BLaER1 treated with 17β-estradiol and CSF1 and Interleukin-3, amounts not matched to agents 10 nM and 100 nM (cell line): Measurements from ENCODE around the gene NEMP2.
A peak's percentile ranks its signal among the peaks of the same experiment; 100 is the strongest.
"Not testable (repeated sequence)": the region's sequence is repeated elsewhere in the genome, so short reads cannot be mapped to it uniquely, and the experiment has no call there.

ENCODE experiments used
- H3K27ac ChIP-seq, 11 experiments: shearing (Covaris generic); formaldehyde crosslinking; 2 replicates each; pipeline ENCODE4 v1.8.1; 2022
- H3K27me3 ChIP-seq, 11 experiments: shearing (Covaris generic); formaldehyde crosslinking; 2 replicates each; pipeline ENCODE4 v1.8.1; 2022
- H3K36me3 ChIP-seq, 11 experiments: shearing (Covaris generic); formaldehyde crosslinking; 2 replicates each; pipeline ENCODE4 v1.8.1; 2022
- H3K4me1 ChIP-seq, 10 experiments: shearing (Covaris generic); formaldehyde crosslinking; 2 replicates each; pipeline ENCODE4 v1.8.1; 2022
- H3K4me2 ChIP-seq, 11 experiments: shearing (Covaris generic); formaldehyde crosslinking; 2 replicates each; pipeline ENCODE4 v1.8.1; 2022
- H3K4me3 ChIP-seq, 10 experiments: shearing (Covaris generic); formaldehyde crosslinking; 2 replicates each; pipeline ENCODE4 v1.8.1; 2022
- H3K9ac ChIP-seq, 11 experiments: shearing (Covaris generic); formaldehyde crosslinking; 2 replicates each; pipeline ENCODE4 v1.8.1; 2022
- H3K9me3 ChIP-seq, 11 experiments: shearing (Covaris generic); formaldehyde crosslinking; replicated peaks in 1 of 11; 2 replicates each; pipeline ENCODE4 v1.8.1; 2022
- H4K20me1 ChIP-seq, 11 experiments: shearing (Covaris generic); formaldehyde crosslinking; 2 replicates each; pipeline ENCODE4 v1.8.1; 2022
- Cebpa-rat ChIP-seq, 11 experiments: shearing (Covaris generic); IDR thresholded peaks; 2 replicates each; pipeline ENCODE4 v1.8.1; 2022

NEMP2 gene

GRCh38 chr2:190482451-190482850 is 52.1 kb downstream of the NEMP2 start:
- H3K9ac ChIP-seq: no peak overlapping the region
- no peak overlapping the region for H3K27ac ChIP-seq
- H3K9me3 ChIP-seq: no peaks in the 10 kb centered on the region
- H3K36me3 ChIP-seq: no peaks in the 10 kb centered on the region
- H3K4me1 ChIP-seq: no peaks in the 10 kb centered on the region
- no peak overlapping the region for H3K4me3 ChIP-seq
- H3K4me2 ChIP-seq: no peak overlapping the region
- no peak for TF ChIP-seq Cebpa-rat (IDR thresholded peaks at IDR 0.05)
- no peaks in the 10 kb centered on the region for H3K27me3 ChIP-seq
- no peaks in the 10 kb centered on the region for H4K20me1 ChIP-seq

- Histone ChIP-seq H3K4me2 (no peak overlapping the region), H4K20me1 (no peaks in the 10 kb centered on the region), H3K4me1 (no peaks in the 10 kb centered on the region), H3K9me3 (no peaks in the 10 kb centered on the region), H3K27me3 (no peaks in the 10 kb centered on the region), H3K27ac (no peak overlapping the region), H3K36me3 (no peaks in the 10 kb centered on the region), H3K9ac (no peak overlapping the region), H3K4me3 (no peak overlapping the region)
- no peak for TF ChIP-seq Cebpa-rat (IDR thresholded peaks at IDR 0.05)
Measured at GRCh38 chr2:190481339-190481738, 53.2 kb downstream of the NEMP2 start.

- Histone ChIP-seq H4K20me1 (no peaks in the 10 kb centered on the region), H3K27ac (no peak overlapping the region)
- TF ChIP-seq Cebpa-rat (IDR thresholded peaks at IDR 0.05): no peak
Measured at GRCh38 chr2:190478572-190479195, 55.8 kb downstream of the NEMP2 start.

GRCh38 chr2:190477661-190478454 is 56.7 kb downstream of the NEMP2 start:
- H3K27me3 ChIP-seq: no peaks in the 10 kb centered on the region
- H3K4me2 ChIP-seq: no peak overlapping the region
- no peaks in the 10 kb centered on the region for H3K9me3 ChIP-seq
- TF ChIP-seq Cebpa-rat (IDR thresholded peaks at IDR 0.05): no peak
- H3K27ac ChIP-seq: no peak overlapping the region
- no peaks in the 10 kb centered on the region for H4K20me1 ChIP-seq
- no peaks in the 10 kb centered on the region for H3K36me3 ChIP-seq
- H3K4me1 ChIP-seq: no peaks in the 10 kb centered on the region
- no peak overlapping the region for H3K4me3 ChIP-seq
- H3K9ac ChIP-seq: no peak overlapping the region

More at GRCh38 chr2:190478572-190479195, 55.8 kb downstream of the NEMP2 start:
- H3K36me3 ChIP-seq: no peaks in the 10 kb centered on the region
- H3K9me3 ChIP-seq: no peaks in the 10 kb centered on the region
- H3K9ac ChIP-seq: no peak overlapping the region
- no peaks in the 10 kb centered on the region for H3K27me3 ChIP-seq
- H3K4me3 ChIP-seq: no peak overlapping the region
- H3K4me2 ChIP-seq: no peak overlapping the region
- no peaks in the 10 kb centered on the region for H3K4me1 ChIP-seq

GRCh38 chr2:190470256-190470826 is 64.2 kb downstream of the NEMP2 start:
- Histone ChIP-seq H3K9ac (no peak overlapping the region), H3K4me2 (peak overlapping the region in 1 of 11 experiments; percentile 29; a peak in 3 of 22 replicates), H3K27me3 (no peaks in the 10 kb centered on the region), H3K36me3 (peaks cover 7 to 15% (median 9%) of the 10 kb centered on the region in 11 experiments; a peak in 14 of 22 replicates), H4K20me1 (no peaks in the 10 kb centered on the region), H3K4me3 (no peak overlapping the region), H3K9me3 (peaks cover 4 to 10% (median 9%) of the 10 kb centered on the region in 11 experiments; a peak in 14 of 22 replicates), H3K4me1 (peaks cover 17 to 30% (median 24%) of the 10 kb centered on the region in 10 experiments), H3K27ac (peak overlapping the region in 1 of 11 experiments; percentile 60; a peak in 1 of 22 replicates)
- no peak for TF ChIP-seq Cebpa-rat (IDR thresholded peaks at IDR 0.05)

- H3K27ac ChIP-seq: peak overlapping the region in 4 of 11 experiments; percentile 26 to 60 (median 44); a peak in 7 of 22 replicates
- H3K4me3 ChIP-seq: no peak overlapping the region
- peaks cover 19 to 34% (median 27%) of the 10 kb centered on the region in 10 experiments for H3K4me1 ChIP-seq
- peaks cover 4 to 10% (median 9%) of the 10 kb centered on the region in 11 experiments; a peak in 14 of 22 replicates for H3K9me3 ChIP-seq
- TF ChIP-seq Cebpa-rat (IDR thresholded peaks at IDR 0.05): no peak
- H3K36me3 ChIP-seq: peaks cover 7 to 15% (median 9%) of the 10 kb centered on the region in 11 experiments; a peak in 14 of 22 replicates
- H3K27me3 ChIP-seq: no peaks in the 10 kb centered on the region
- no peaks in the 10 kb centered on the region for H4K20me1 ChIP-seq
- H3K9ac ChIP-seq: no peak overlapping the region; a peak in 1 of 22 replicates
- H3K4me2 ChIP-seq: peak overlapping the region; percentile 29 to 74 (median 53); a peak in 20 of 22 replicates
Measured at GRCh38 chr2:190469771-190470170, 64.8 kb downstream of the NEMP2 start.

GRCh38 chr2:190468814-190469569 is 65.5 kb downstream of the NEMP2 start:
- no peak overlapping the region for H3K4me3 ChIP-seq
- H3K36me3 ChIP-seq: peaks cover 7 to 15% (median 9%) of the 10 kb centered on the region in 11 experiments; a peak in 14 of 22 replicates
- no peaks in the 10 kb centered on the region for H4K20me1 ChIP-seq
- no peak for TF ChIP-seq Cebpa-rat (IDR thresholded peaks at IDR 0.05)
- H3K9ac ChIP-seq: peak overlapping the region in 1 of 11 experiments; percentile 10; a peak in 1 of 22 replicates
- no peaks in the 10 kb centered on the region for H3K27me3 ChIP-seq
- H3K4me2 ChIP-seq: peak overlapping the region; percentile 29 to 74 (median 53); a peak in 21 of 22 replicates
- peaks cover 4 to 10% (median 9%) of the 10 kb centered on the region in 11 experiments; a peak in 14 of 22 replicates for H3K9me3 ChIP-seq
- peak overlapping the region in 6 of 11 experiments; percentile 4 to 60 (median 34); a peak in 9 of 22 replicates for H3K27ac ChIP-seq
- peaks cover 19 to 34% (median 27%) of the 10 kb centered on the region in 10 experiments for H3K4me1 ChIP-seq

- Histone ChIP-seq H3K4me1 (peaks cover 19 to 34% (median 27%) of the 10 kb centered on the region in 10 experiments), H3K36me3 (peaks cover 7 to 15% (median 9%) of the 10 kb centered on the region in 11 experiments; a peak in 14 of 22 replicates), H3K27ac (peak overlapping the region in 3 of 11 experiments; percentile 21 to 60 (median 60); a peak in 4 of 22 replicates), H3K4me2 (peak overlapping the region in 9 of 11 experiments; percentile 16 to 56 (median 53); a peak in 12 of 22 replicates), H3K9me3 (peaks cover 4 to 10% (median 9%) of the 10 kb centered on the region in 11 experiments; a peak in 14 of 22 replicates)
- H3K4me3 ChIP-seq, H4K20me1 ChIP-seq, H3K27me3 ChIP-seq, H3K9ac ChIP-seq: not testable (repeated sequence)
Measured at GRCh38 chr2:190468354-190468753, 66.2 kb downstream of the NEMP2 start.
